Activated CD8-positive, alpha-beta memory T cell treated with anti-CD3 and anti-CD28 coated beads, Interleukin-2, amount 50 U/mL, for 4 hours (primary cell): ENCODE results near the gene KNSTRN.

Source experiments
- DNase-seq: peaks from one replicate; pipeline ENCODE4 v3.0.0-alpha.2; 2020

KNSTRN gene, protein sequence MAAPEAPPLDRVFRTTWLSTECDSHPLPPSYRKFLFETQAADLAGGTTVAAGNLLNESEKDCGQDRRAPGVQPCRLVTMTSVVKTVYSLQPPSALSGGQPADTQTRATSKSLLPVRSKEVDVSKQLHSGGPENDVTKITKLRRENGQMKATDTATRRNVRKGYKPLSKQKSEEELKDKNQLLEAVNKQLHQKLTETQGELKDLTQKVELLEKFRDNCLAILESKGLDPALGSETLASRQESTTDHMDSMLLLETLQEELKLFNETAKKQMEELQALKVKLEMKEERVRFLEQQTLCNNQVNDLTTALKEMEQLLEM

DNA sequence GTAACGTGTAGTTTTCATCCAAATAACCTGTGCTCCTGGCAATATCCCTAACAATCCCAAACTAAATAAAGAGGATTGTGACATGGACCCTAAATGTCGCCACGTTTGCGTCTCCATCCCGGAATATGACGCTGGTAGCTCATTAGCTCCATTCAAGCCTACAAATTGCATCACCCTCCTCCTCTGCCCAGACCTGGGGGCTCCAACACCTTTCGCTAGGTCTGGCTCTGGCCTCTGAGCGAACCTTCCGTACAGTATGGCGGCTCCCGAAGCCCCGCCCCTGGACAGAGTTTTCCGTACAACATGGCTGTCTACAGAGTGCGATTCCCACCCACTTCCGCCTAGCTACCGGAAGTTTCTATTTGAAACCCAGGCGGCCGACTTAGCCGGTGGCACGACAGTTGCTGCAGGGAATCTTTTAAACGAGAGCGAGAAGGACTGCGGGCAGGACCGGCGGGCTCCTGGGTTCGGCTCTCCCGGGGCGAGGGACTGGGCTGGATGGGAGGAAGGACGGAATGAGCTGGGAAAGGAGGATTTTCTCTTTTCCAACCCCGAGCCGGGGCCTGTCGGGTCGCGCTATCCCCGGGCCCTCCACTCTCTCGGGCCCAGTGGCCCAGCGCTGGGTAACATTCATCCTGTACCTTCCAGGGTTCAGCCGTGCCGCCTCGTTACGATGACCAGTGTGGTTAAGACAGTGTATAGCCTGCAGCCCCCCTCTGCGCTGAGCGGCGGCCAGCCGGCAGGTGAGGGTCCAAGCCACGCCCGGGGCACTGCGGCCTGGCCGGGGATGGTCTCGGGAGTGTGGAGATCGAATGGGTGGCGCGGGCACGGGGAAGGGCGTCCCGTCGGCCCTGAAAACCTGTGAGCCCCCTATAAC, at the start of gene KNSTRN:
Gene KNSTRN (plus strand): TSS at position 142 of the 877 bp plus-strand sequence. CDS start 115 bp downstream, at position 257.
- peak; percentile 92 for DNase-seq

DNA sequence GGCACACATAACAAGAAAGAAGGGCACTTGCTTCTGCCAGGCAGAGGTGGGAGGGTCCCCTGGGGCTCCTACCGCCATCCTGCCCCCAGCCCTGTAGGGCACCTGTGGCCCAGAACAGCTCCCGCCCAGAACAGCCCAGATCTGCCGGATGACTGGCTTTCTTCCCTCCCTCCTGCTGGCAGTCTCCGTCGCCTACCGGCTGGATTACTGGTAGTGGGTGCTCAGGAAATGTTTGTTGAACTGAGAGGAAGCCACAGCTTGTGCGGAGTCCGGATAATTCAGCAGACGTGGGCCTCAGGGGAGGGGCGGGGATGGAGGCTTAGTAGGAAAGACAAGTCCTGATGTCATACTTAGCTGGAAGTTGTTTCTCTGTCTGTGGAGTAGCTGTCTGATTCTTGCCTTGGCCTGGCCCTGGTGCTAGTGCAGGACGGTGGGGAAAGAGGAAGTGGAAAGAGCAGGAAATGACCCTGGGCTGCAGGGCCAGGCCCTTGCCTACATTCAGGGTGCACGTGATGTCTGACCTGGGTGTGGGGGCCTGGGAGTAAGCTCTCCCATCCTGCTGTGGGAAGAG, 48.5 kb upstream of the KNSTRN start:
- no peak for DNase-seq

DNA sequence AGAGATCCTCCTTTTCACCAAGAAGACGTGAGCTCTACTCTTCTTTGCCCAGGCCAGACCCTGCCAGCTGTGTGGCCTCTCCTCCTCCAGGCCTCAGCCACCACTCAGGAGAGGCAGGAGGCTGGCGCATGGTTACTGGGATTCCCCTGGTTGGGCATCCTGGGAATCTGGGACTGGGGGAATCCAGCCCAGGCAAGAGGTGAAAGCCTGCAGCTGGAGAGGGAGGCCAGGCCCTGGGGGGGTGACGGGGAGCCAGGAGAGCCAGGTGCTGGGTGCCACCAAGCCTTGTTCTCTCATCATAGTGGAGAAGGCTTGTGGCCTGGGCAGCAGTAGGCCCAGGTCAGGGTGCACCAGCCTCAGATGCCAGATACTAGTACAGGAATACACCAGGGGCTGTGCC, 48.0 kb upstream of the KNSTRN start:
- no peak for DNase-seq

DNA sequence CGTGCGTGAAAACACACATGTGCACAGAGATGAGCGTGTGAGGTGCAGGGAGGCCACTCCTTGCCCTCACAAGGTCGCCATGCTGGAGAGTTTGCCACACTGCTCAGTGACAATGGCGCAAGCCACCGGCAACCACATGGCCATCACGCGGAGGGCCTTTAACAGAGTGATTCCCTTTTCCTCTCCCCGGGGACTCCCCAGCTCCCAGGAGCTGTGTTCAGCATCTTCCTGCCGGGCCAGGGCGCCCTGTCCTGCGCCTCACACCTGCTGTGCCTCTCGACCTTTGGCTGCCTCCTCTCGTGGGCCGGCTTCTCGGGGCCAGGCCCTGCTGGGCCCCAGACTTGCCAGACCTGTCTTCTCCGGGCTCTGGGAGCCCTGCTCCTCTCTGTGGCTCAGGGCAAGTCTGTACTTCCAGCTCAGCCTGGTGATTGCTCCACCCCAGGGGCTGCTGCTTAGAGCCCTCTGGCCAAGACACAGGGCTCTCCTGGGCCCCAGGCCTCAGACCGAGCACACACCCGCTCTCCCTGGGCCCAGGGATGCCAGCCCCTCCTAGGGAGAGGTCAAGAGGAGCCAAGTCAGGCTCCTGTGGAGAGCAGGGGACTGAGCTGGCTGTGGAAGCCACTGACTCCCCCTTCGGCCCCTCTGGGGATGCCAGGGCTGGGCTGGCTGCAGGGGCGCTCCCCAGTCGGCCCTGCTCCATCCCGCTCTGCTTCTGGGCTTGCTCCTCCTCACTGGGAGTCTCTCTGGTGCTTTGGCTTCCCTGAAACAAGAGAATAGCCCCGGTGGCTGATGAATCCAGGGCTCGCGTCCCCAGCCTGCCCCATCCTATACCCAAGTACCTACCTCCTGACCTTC, 47.4 kb upstream of the KNSTRN start:
- DNase-seq, result no peak

- DNase-seq, result no peak
Measured at GRCh38 chr15:40335938-40336743, 46.4 kb upstream of the KNSTRN start.

- no peak for DNase-seq
Measured at GRCh38 chr15:40336744-40337122, 45.8 kb upstream of the KNSTRN start.

- DNase-seq, result no peak
Measured at GRCh38 chr15:40337597-40337996, 44.9 kb upstream of the KNSTRN start.

GRCh38 chr15:40338041-40338657, 44.4 kb upstream of the KNSTRN start:
- peak; percentile 79 for DNase-seq

- no peak for DNase-seq
Measured at GRCh38 chr15:40338921-40339620, 43.5 kb upstream of the KNSTRN start.

DNA sequence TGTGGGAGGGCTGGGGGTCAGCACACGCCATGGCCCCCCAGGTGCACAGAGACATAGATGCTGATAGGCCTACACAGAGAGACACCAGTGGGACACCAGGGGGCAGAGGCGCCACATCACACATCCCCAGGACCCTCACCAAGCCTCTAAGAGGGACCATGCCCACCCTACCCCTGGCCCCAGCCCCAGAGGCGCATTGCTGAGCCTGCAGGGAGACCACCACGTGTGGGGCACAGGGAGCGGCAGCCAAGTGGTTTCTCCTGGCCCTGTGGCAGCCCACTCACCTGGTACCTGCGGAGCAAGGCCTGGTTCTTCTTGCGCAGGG, 42.9 kb upstream of the KNSTRN start:
- no peak for DNase-seq

GRCh38 chr15:40340038-40340739, 42.3 kb upstream of the KNSTRN start:
- no peak for DNase-seq

DNA sequence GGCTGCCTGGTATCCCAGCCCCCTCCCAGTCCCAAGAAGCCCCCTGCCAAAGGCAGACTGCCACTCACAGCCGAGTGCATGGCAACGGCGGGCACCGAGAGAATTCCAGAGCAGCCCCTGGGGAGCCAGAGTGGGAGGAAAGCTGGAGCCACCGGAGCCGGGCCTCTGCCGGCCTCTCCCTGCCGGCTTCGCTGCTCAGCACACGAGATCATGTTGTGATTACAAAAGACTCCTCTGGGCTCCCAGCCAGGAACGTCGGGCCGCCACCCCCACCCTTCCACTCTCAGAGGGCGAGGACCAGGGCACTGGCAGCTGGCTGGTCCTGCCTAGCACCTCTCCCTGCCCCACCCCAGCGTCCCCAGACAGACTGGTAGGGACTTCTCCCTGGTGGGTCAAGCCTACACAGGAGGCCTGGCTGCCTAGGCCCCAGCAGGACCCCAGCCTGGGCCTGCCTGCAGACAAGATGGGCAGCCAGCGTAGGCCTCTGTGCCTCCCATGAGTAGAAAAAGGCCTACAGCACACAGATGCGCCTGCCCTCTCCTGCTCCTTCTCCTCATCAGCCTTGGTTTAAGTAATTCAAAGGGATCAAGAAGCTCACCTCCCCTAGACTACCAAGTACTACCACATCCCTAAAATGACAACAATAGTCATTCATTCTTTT, 41.7 kb upstream of the KNSTRN start, which contains the start of gene CCDC9B:
Gene CCDC9B (minus strand): TSS at position 200 of the 661 bp plus-strand sequence. CDS start 120 bp downstream, at position 80.
- no peak for DNase-seq

GRCh38 chr15:40342416-40343320, 39.9 kb upstream of the KNSTRN start:
- no peak for DNase-seq

GRCh38 chr15:40343512-40343911, 39.0 kb upstream of the KNSTRN start:
- no peak for DNase-seq

GRCh38 chr15:40344217-40344616, 38.3 kb upstream of the KNSTRN start:
- no peak for DNase-seq

DNA sequence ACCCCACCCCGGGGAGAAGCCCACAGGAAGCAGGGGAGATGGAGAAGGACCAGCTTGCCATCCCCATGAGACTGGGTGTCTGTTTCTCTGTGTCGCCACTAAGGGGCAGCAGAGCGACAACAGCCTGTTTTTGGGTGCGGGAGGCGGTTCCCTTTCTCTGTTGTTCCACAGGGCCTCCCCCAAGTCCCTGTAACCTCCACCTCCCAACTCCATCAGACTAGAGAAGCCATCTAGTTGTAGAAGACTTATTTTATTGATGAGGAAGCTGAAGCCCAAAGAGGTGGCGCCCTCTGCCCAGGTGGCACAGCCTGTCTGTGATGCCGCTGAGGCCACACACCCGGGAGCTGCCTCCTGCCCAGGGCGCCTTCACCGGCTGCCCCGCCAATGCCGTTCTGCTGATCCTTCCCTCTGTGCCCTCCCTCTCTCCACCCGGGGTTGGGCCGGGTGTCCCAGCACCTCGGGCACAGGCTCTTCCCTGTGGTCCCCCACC, 37.8 kb upstream of the KNSTRN start:
- DNase-seq, result peak; percentile 72

GRCh38 chr15:40345225-40345866, 37.2 kb upstream of the KNSTRN start:
- DNase-seq, result no peak
